HG03354 (cell line): Measurements from ENCODE around the gene PRKACG.
"Not testable (repeated sequence)": the region's sequence is repeated elsewhere in the genome, so short reads cannot be mapped to it uniquely, and the experiment has no call there.

Experiments used
- ATAC-seq: cut with Tn5 transposase; IDR thresholded peaks from one replicate; pipeline ENCODE4 v1.9.1; 2021; ENCODE audit warnings: mild to moderate bottlenecking; ENCODE audit not compliant: unreplicated experiment, poor library complexity, severe bottlenecking

The PRKACG gene

GRCh38 chr9:68991457-68991856 is 22.5 kb downstream of the PRKACG start:
- no peak for ATAC-seq

DNA sequence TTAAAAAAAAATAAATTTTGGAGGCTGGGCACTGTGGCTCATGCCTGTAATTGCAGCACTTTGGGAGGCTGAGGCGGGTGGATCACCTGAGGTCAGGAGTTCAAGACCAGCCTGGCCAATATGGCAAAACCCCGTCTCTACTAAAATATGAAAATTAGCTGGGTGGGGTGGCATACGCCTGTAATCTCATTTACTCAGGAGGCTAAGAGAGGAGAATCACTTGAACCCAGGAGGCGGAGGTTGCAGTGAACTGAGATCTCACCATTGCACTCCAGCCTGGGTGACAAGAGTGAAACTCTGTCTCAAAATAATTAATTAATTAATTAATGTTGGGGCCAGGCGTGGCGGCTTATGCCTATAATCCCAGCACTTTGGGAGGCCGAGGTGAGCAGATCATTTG is 27.0 kb downstream of the PRKACG start:
- ATAC-seq, result not testable (repeated sequence)

DNA sequence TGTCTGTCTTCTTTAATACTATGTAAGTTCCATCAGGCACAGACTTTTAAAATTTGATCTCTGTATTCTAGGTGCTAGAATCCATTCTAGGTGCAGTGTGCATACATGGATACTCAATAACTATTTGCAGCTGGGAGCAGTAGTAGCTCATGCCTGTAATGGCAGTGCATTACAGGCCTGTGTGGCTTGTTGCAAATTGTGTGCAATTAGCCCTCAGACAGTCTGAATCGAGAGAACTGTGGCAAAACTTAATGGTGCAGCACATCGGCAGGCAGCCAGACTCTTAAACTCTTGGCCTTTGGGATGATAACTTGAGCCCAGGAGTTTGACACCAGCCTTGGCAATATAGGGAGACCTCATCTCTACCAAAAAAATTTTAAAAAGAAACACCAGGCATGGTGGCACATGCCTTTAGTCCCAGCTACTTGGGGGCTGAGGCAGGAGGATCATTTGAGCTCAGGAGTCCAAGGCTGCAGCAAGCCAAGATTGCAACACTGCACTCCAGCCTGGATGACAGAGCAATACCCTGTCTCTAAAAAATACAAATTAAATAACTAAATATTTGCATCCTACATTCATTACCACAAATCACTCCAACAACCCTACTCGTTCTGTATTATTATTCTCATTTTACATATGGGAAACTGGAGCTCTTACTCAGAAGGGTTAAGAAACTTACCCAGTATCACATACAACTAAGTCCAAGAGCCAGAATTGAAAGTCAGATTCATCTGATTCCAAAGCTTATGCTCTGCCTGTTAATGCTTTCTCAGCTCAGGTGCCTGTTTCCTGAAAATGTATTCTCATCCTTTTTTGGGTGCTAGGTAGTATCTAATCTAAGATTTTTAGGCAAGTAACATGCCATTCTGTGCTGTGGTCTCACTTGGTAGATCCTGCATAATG is 30.1 kb downstream of the PRKACG start:
- no peak for ATAC-seq

DNA sequence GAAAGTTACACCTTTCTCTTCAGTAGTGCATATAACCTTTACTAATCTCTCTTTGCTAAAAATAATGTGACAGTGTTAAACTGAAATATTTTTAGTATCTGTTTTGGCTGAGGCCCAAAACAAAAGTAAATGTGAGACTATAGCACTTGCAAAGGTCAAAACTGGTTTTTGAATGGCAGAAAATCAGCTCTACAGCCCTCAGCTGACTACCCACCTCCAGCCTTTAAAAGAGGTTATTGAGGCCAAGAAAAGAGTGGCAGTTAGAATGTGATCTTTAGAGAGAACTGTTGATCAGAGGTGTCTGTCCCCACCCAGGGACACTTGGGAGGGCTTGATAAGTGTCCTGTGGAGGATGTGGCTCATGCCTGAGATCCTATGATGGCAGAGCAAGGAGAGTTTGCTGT is 30.9 kb downstream of the PRKACG start:
- no peak for ATAC-seq

DNA sequence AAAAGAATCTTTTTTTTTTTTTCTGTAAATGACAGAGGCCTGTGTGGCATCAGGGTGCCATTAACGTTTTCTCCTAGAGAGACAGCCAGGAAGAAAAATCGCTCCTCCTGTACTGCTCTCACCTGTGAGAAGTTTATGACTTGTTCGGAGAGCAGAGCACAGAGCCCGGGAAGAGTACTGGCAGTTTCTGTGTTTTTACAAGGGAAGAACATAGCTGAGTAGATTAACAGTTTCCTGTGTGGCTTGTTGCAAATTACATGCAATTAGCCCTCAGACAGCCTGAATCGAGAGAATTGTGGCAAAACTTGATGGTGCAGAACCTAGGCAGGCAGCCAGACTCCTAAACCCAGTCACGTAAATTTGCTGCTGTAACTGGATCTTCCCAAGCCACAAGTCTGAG is 32.1 kb downstream of the PRKACG start:
- peak; percentile 45 for ATAC-seq

- ATAC-seq, result no peak
Measured at GRCh38 chr9:68980341-68980914, 33.5 kb downstream of the PRKACG start.

DNA sequence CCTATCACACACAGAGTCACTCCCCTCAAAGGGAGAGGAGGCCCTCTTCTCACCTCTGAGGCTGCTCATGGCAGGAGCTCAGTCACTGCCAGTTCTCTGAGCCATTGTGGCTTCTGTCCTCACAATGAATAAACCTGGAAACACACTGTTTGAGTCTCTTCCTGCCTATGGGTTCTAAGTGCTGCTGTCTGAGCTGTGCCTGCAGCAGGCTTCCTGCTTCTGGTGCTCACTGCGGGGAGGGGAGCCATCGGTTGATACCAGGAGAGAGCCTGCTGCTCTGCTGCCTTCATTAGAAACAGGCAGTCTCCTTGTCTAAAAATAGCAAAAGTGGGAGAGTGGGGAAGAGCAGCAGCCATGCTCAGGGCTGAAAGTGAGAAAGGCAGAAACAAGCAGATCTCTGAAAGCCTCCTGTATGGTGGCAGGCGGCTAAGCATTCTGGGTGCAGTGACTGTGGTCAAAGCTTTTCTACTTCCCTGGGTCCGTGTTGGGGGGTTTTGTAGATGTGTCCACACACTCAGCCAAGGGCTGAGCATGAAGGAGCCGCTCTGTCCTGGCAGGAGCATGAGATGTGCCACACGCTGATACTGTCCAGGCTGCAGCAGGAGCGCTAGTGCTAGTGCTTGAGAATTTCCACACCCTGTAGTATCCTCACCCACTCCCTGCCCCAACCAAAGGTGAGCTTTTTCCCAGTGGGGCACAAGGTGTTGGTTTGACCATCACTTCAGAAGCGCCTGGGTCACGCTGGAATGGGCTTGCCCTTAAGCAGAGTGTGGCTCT is 34.2 kb downstream of the PRKACG start:
- peak; percentile 32 for ATAC-seq

GRCh38 chr9:68978501-68978900 is 35.4 kb downstream of the PRKACG start:
- ATAC-seq, result no peak

- peak; percentile 42 for ATAC-seq
Measured at GRCh38 chr9:68978066-68978465, 35.8 kb downstream of the PRKACG start.

DNA sequence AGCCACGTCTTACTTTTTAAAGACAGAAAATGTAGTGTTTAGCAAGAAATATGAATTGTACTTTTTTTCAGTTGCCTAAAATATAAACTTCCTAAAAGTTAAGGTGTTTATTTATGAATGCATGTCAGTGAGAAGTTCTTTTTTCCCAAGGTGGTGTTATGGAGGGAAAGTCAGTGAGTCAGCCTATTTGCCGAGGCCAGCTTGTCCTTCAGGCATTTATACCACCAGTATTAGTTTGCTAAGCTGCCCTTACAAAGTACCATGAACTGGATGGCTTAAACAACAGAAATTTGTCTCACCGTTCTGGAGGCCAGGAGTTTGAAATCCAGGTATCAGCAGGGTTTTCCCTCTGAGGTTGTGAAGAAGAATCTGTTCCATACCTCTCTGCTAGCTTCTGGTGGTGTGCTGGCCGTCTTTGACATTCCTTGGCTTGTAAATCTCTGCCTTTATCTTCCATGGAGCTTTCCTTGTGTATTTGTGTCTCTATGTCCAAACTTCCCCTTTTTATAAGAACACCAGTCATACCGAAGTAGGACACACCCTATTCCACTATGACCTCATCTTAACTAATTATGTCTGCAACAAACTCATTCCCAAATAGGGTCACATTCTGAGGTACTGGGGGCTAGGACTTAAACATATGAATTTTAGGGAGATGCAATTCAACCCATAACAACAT is 38.4 kb downstream of the PRKACG start:
- ATAC-seq, result no peak

DNA sequence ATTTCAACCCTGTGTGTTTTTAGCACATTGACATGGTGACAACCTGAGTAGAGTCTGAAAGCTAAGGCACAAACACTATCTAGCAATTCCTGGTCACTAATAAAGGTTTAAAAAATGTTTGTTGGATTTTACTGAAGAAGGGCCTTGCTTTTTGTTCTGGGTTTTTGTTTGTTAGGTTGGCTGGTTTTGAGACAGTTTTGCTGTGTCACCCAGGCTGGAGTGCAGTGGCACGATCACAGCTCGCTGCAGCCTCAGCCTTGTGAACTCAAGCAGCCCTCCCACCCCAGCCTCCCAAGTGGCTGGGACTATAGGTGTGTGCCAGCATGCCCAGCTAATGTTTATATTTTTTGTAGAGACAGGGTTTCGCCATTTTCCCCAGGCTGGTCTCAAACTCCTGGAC is 39.0 kb downstream of the PRKACG start:
- ATAC-seq, result no peak

DNA sequence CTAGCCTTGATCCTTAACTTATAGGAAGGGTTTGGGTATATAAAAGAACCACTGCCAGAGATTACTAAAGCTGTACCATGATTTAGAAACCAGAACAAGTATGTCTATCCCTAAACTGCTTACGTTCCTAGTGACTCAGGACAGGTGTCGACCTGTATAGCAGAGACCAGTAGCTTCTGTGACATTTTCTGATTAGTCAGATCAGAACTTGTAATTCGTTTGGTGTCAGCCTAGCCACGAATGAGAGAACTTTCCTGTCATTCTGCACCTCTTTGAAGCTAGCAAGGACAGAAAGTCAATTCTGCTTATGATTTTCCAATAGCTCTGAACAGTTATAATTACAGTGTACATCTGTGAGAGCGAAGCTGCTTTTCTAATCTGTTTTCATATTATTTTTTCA is 39.5 kb downstream of the PRKACG start:
- peak; percentile 89 for ATAC-seq

DNA sequence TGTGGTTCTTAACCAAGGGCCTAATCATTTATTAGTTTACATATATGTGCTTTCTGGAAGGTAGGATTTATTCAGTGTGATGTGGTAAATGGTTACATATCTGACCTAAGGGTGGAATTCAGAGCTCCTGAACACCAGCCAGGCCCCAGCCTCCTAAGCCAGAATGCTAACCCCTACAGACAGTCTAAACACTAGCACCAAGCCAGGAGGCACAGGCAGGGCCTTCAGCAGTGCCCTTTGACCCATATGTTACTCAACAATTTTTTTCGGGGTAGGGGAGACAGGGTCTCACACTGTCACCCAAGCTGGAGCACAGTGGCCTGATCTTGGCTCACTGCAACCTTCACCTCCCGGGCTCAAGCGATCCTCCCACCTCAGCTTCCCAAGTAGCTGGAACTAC is 40.3 kb downstream of the PRKACG start:
- no peak for ATAC-seq

DNA sequence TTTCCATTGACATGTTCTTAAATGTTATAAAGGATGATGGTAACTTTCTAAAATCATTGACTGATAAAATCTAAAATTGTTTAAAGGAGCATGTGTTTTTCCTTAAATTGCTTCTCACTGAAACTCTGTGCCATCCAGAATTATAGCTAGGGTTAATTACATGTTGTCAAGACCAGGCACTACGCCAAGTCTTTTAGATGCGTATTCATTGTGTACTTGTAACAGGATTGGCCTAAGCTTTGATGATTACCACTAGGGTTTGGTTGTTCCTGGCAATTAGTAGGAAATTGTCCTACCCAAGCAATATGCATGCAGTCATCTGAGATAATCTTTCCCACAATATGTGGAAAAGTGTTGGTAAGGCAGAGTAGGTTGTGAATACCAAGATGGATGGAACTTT is 43.8 kb downstream of the PRKACG start:
- ATAC-seq, result no peak

- ATAC-seq, result no peak
Measured at GRCh38 chr9:68969538-68969937, 44.4 kb downstream of the PRKACG start.

DNA sequence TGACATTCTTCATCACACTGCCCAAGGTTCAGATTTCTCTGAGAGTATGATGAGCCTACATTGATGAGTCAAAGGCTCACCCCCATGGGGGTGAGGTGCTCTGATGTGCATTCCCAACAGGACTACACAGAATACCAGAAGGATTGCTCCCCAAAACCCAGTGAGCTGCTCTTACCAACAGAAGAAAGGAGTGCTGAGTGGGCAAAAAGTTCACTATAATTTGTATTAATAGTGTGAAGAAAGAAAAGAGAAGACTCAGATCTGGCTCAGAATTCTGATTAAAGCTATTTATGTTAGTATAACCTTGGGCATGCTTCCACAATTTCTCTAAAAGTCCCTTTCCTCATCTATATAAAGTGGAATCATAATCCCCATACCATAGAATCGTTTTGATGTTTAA is 46.1 kb downstream of the PRKACG start:
- ATAC-seq, result no peak

- peak; percentile 73 for ATAC-seq
Measured at GRCh38 chr9:68966496-68966944, 47.4 kb downstream of the PRKACG start.

DNA sequence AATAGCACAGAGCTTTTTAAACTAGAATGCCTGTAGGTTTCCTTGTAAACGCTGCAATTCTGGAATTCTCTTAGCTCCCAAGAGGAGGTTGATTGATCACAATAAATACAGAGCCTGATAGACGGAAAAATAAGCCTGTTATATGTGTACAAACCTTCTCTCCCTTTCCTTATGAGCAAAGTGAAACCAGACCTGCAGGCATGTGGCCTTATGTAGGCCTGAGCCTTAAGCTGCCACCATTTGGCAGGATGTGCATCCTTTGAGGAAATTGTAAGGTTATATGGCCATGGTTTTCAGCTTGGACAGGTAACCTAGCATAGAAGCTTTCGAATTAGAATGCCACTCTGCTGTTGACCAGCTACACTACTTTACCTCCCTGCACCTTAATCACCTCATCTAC is 49.1 kb downstream of the PRKACG start:
- ATAC-seq, result no peak

GRCh38 chr9:68964102-68964541 is 49.8 kb downstream of the PRKACG start:
- ATAC-seq, result no peak

GRCh38 chr9:68963416-68963815 is 50.5 kb downstream of the PRKACG start:
- no peak for ATAC-seq
